DOHH2 (cell line): ENCODE results near the gene FCHSD2.

Experiments used
- H3F3A ChIP-seq: fragments of 200-600 bp; sonication (generic), shearing (Covaris generic); 2 replicates; pipeline ENCODE4 v1.6.0; 2016; ENCODE audit warnings: antibody characterized with exemption, mild to moderate bottlenecking; ENCODE audit not compliant: control insufficient read depth, insufficient read depth
- H3K27ac ChIP-seq: fragments of 200-600 bp; sonication (generic); 2 replicates; pipeline ENCODE4 v1.5.1; 2014; ENCODE audit warnings: low read depth, mild to moderate bottlenecking, low read length, moderate library complexity
- H3K27me3 ChIP-seq: fragments of 200-600 bp; sonication (generic); 2 replicates; pipeline ENCODE4 v1.6.1; 2014; ENCODE audit warnings: mild to moderate bottlenecking, low read length, mixed read lengths; ENCODE audit not compliant: control insufficient read depth
- H3K36me3 ChIP-seq: fragments of 200-600 bp; sonication (generic); 2 replicates; pipeline ENCODE4 v1.6.1; 2014; ENCODE audit warnings: mild to moderate bottlenecking, low read length, moderate library complexity, mixed read lengths; ENCODE audit not compliant: control insufficient read depth
- H3K4me1 ChIP-seq: fragments of 200-600 bp; sonication (generic); 2 replicates; pipeline ENCODE4 v1.6.1; 2014; ENCODE audit warnings: mild to moderate bottlenecking, low read length, mixed read lengths; ENCODE audit not compliant: control insufficient read depth
- H3K4me2 ChIP-seq: fragments of 200-600 bp; sonication (generic); 2 replicates; pipeline ENCODE4 v1.6.0; 2014; ENCODE audit warnings: mild to moderate bottlenecking, low read length, moderate library complexity
- H3K4me3 ChIP-seq: fragments of 200-600 bp; sonication (generic); 2 replicates; pipeline ENCODE4 v1.5.1; 2014; ENCODE audit warnings: mild to moderate bottlenecking, low read length, mixed read lengths
- H3K79me2 ChIP-seq: fragments of 200-600 bp; sonication (generic); 2 replicates; pipeline ENCODE4 v1.6.1; 2014; ENCODE audit warnings: mild to moderate bottlenecking, low read length, mixed read lengths; ENCODE audit not compliant: control insufficient read depth
- H3K9me2 ChIP-seq: fragments of 200-600 bp; sonication (generic); replicated peaks from 2 replicates; pipeline ENCODE4 v1.6.1; 2014; ENCODE audit warnings: mild to moderate bottlenecking, low read length, mixed read lengths; ENCODE audit not compliant: control insufficient read depth
- H3K9me3 ChIP-seq: fragments of 200-600 bp; sonication (generic); 2 replicates; pipeline ENCODE4 v1.6.1; 2014; ENCODE audit warnings: antibody characterized with exemption, low read length, mixed read lengths; ENCODE audit not compliant: control insufficient read depth, insufficient read depth
- H4K20me1 ChIP-seq: fragments of 200-600 bp; sonication (generic); 2 replicates; pipeline ENCODE4 v1.6.0; 2014; ENCODE audit warnings: low read depth, mild to moderate bottlenecking, antibody characterized with exemption, low read length, moderate library complexity; ENCODE audit not compliant: control insufficient read depth, insufficient read depth
- EZH2phosphoT487 ChIP-seq: fragments of 200-600 bp; sonication (generic); IDR thresholded peaks from 2 replicates; pipeline ENCODE4 v1.6.1; 2017; ENCODE audit warnings: borderline replicate concordance, mild to moderate bottlenecking, antibody characterized with exemption, low read length, moderate library complexity, mixed read lengths
- TF ChIP-seq, protein P1 (sequence below): fragments of 200-600 bp; sonication (generic); IDR thresholded peaks from one replicate; pipeline ENCODE4 v1.5.1; 2014; ENCODE audit warnings: antibody characterized with exemption, mild to moderate bottlenecking, low read depth, low read length; ENCODE audit not compliant: poor library complexity, severe bottlenecking

Gene FCHSD2

DNA sequence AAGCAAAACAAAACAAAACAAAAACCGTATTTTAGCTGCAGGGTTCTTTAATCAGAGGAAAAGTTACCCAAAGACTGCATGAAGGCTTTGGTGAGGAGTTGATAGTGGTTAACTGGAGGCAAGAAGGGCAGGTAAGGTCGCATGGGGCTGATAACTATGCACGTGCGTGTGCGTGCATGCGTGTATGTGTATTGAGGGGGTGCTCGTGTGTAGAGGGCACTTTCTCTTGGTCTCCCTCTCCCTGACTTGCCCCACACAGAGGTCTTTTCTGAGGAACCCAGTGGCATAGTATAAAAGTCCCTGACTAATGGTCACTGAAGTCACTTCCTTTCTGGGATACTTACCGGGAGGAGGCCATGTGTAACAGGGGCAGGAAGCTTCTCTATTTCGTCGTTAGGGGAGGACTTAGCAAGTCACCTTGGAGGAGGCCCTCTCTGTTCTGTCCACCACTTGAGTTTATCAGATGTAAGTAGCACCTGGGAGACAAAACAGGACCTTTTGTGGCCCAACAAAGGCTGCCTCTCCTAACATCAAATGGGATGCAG lies 20.1 kb upstream of the FCHSD2 start:
- peaks cover 26% of the 10 kb centered on the region for H3F3A ChIP-seq
- H3K27ac ChIP-seq, result peak overlapping the region; percentile 31
- H3K36me3 ChIP-seq, result 0 out of 2 replicates have a peak, but pooled peaks cover 3% of the 10 kb centered on the region

DNA sequence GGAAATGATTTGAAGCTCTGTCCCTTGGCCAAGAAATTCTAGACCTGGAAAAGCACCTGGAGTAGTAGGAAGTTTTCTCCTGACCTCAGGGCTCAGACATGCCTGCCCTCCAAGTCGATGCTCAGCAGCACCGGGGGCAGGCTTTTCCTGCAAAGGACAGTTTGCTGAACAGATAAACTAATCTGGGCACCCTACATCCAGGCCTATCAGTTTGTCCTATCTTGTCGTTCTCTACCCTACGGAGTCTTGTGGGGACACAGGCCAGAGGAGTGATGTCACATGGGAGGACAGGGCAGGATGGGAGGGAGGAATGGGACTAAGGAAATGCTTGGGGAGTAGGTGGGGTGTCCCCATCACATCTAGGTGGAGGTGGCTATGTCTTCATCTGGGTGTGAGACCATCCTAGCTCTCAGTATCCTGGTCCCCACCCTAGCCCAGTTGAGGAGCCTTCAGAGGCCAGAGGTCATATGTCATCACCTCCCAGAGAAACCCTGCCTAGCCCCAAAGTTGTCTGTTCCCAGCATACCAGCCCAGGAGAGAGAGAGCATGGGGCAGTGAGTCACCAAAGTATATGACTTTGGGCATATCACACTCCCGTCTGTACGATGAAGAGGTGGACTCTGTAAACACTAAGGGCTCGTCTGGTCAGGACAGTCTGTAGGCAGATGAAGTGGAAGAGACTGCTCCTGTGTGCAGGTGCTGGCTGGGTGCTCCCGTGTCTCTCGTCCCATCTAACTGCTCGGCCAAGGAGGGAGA lies 18.1 kb upstream of the FCHSD2 start:
- Histone ChIP-seq H3K27me3 (no peaks in the 10 kb centered on the region), H3K4me2 (no peak overlapping the region), H3F3A (peaks cover 20% of the 10 kb centered on the region), H3K4me3 (no peak overlapping the region), H3K9me3 (no peaks in the 10 kb centered on the region), H3K36me3 (peaks cover 15% of the 10 kb centered on the region), H3K9me2 (no peaks in the 10 kb centered on the region), H3K27ac (no peak overlapping the region), H3K4me1 (peaks cover 87% of the 10 kb centered on the region), H3K79me2 (peaks cover 6% of the 10 kb centered on the region; the same call in 1 of the 2 replicates), H4K20me1 (no peaks in the 10 kb centered on the region)
- TF ChIP-seq, protein P1, sequence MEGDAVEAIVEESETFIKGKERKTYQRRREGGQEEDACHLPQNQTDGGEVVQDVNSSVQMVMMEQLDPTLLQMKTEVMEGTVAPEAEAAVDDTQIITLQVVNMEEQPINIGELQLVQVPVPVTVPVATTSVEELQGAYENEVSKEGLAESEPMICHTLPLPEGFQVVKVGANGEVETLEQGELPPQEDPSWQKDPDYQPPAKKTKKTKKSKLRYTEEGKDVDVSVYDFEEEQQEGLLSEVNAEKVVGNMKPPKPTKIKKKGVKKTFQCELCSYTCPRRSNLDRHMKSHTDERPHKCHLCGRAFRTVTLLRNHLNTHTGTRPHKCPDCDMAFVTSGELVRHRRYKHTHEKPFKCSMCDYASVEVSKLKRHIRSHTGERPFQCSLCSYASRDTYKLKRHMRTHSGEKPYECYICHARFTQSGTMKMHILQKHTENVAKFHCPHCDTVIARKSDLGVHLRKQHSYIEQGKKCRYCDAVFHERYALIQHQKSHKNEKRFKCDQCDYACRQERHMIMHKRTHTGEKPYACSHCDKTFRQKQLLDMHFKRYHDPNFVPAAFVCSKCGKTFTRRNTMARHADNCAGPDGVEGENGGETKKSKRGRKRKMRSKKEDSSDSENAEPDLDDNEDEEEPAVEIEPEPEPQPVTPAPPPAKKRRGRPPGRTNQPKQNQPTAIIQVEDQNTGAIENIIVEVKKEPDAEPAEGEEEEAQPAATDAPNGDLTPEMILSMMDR, result no peak
- no peak for TF ChIP-seq EZH2phosphoT487

More for the DNA sequence above, 20.1 kb upstream of the FCHSD2 start:
- H3K4me2 ChIP-seq, result peak overlapping the region; percentile 57
- no peaks in the 10 kb centered on the region for H3K9me3 ChIP-seq
- H3K27me3 ChIP-seq, result no peaks in the 10 kb centered on the region
- peaks cover 6% of the 10 kb centered on the region; the same call in 1 of the 2 replicates for H3K79me2 ChIP-seq
- H3K9me2 ChIP-seq, result no peaks in the 10 kb centered on the region
- H3K4me3 ChIP-seq, result peak overlapping the region; percentile 38
- peaks cover 86% of the 10 kb centered on the region for H3K4me1 ChIP-seq
- no peaks in the 10 kb centered on the region for H4K20me1 ChIP-seq
- TF ChIP-seq, protein P1, result no peak

DNA sequence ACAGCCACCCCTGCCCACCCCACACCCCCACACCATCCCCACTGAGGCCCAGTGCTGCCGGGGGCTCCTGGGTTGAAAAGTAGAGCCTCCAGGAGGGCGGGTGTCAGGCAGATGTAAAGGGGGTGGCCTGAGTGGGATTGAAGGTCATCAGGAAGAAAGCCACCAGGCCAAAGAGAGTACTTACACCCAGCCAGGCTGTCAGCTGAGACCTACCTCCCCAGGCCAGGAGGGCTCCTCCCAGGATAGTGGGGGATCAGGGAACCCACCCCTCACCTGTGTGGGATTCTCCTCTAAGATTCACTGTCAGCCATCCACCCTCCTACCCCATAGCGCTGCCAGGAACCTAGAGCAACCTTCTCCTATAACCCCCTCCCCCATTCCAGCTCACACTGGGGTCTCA lies 17.2 kb upstream of the FCHSD2 start:
- no peaks in the 10 kb centered on the region for H3K9me3 ChIP-seq

More for the DNA sequence above, 17.2 kb upstream of the FCHSD2 start:
- peaks cover 27% of the 10 kb centered on the region for H3F3A ChIP-seq
- peaks cover 17% of the 10 kb centered on the region for H3K36me3 ChIP-seq
- H3K4me1 ChIP-seq, result peaks cover 87% of the 10 kb centered on the region
- no peaks in the 10 kb centered on the region for H3K9me2 ChIP-seq
- TF ChIP-seq, protein P1, result no peak
- TF ChIP-seq EZH2phosphoT487, result no peak
- H3K4me3 ChIP-seq, result no peak overlapping the region
- no peaks in the 10 kb centered on the region for H3K27me3 ChIP-seq
- peaks cover 6% of the 10 kb centered on the region; the same call in 1 of the 2 replicates for H3K79me2 ChIP-seq
- no peaks in the 10 kb centered on the region for H4K20me1 ChIP-seq
- H3K4me2 ChIP-seq, result peak overlapping the region; percentile 82; the same call in 1 of the 2 replicates
- H3K27ac ChIP-seq, result no peak overlapping the region
